HepG2 (cell line): ENCODE results near the gene CPLX1. TPM values are rescaled to one million over a fixed set of nuclear protein-coding genes. Genes with fewer than 3 reads are reported as not detected.

ENCODE experiments used
- ATAC-seq: fragments of 200-7000 bp; cut with Tn5 transposase; 3 replicates; pipeline ENCODE4 v1.9.1; 2020; ENCODE audit warnings: mild to moderate bottlenecking, moderate library complexity
- BruUV-seq: library from RNA; stranded (reverse); fragments of 400-500 nt; replicated peaks from 2 replicates; lab custom pipeline; 2021; lab: Mats Ljungman, UMichigan
- CTCF ChIA-PET: fragments of 300-600 bp; formaldehyde crosslinking; extraction: SDS; loops from one replicate; lab custom pipeline; 2021; ENCODE audit warnings: low total read pairs, inconsistent platforms, low intra/inter-chr PET ratio; lab: Yijun Ruan, JAX
- POLR2A ChIA-PET: fragments of 350-600 bp; sonication (Branson Sonifier 250); formaldehyde crosslinking; loops from one replicate; lab custom pipeline; 2020; ENCODE audit warnings: antibody characterized with exemption, inconsistent platforms; lab: Yijun Ruan, JAX
- DNase-seq: peaks from one replicate; pipeline ENCODE4 v3.0.0-alpha.2; 2015; ENCODE audit warnings: low spot score
- FAIRE-seq: peaks from 3 replicates; lab custom pipeline; 2011; peaks lifted over from hg19 to GRCh38; lab: Jason Lieb, UNC
- H2AFZ ChIP-seq: one replicate; pipeline ENCODE4 v1.6.1; 2011; ENCODE audit warnings: low read length, inconsistent platforms
- H3K27ac ChIP-seq: fragments of 300-600 bp; 3 replicates; pipeline ENCODE4 v1.8.0; 2011; ENCODE audit warnings: mixed run types, mild to moderate bottlenecking, mixed read lengths, low read length, inconsistent platforms; ENCODE audit not compliant: insufficient read depth; ENCODE audit errors: extremely low read length
- H3K27me3 ChIP-seq, 2 experiments: fragments of 200-600 bp in 1 of 2; 2 replicates in 1 of 2; 3 replicates in 1 of 2; pipeline versions ENCODE4 v1.6.0 to v1.8.0; 2011; ENCODE audit warnings: low read length in 2 of 2, mild to moderate bottlenecking in 2 of 2, moderate library complexity in 2 of 2, inconsistent platforms in 1 of 2; ENCODE audit not compliant: insufficient read depth in 2 of 2, control insufficient read depth in 1 of 2
- H3K36me3 ChIP-seq, 2 experiments: fragments of 200-600 bp in 1 of 2; replicated peaks in 1 of 2; 2 replicates in 1 of 2; 3 replicates in 1 of 2; pipeline versions ENCODE4 v1.5.1 to v1.8.0; 2011; ENCODE audit warnings: low read length in 2 of 2, inconsistent platforms in 1 of 2; ENCODE audit not compliant: insufficient read depth in 2 of 2, control insufficient read depth in 1 of 2
- H3K4me1 ChIP-seq: 2 replicates; pipeline ENCODE4 v1.5.1; 2012; ENCODE audit warnings: low read length, inconsistent platforms; ENCODE audit not compliant: insufficient read depth
- H3K4me2 ChIP-seq: 2 replicates; pipeline ENCODE4 v1.6.0; 2011; ENCODE audit warnings: low read depth, low read length, inconsistent platforms
- H3K4me3 ChIP-seq, 3 experiments: fragments of 200-600 bp in 1 of 3; sonication (generic), shearing (Covaris generic) in 1 of 3; replicated peaks in 1 of 3; 2 replicates each; pipeline ENCODE4 v1.5.1; 2011 to 2016; ENCODE audit warnings: low read length in 3 of 3, inconsistent platforms in 2 of 3, low read depth in 2 of 3, mild to moderate bottlenecking in 2 of 3, control low read depth in 1 of 3, mixed read lengths in 1 of 3; ENCODE audit not compliant: insufficient read depth in 1 of 3
- H3K79me2 ChIP-seq: one replicate; pipeline ENCODE4 v1.6.1; 2011; ENCODE audit warnings: low read length, inconsistent platforms; ENCODE audit not compliant: insufficient read depth
- H3K9ac ChIP-seq: 2 replicates; pipeline ENCODE4 v1.6.0; 2011; ENCODE audit warnings: mild to moderate bottlenecking, low read depth, low read length, inconsistent platforms; ENCODE audit not compliant: insufficient read depth
- H3K9me3 ChIP-seq: 2 replicates; pipeline ENCODE4 v1.5.1; 2012; ENCODE audit warnings: mild to moderate bottlenecking, low read length
- H4K20me1 ChIP-seq: 2 replicates; pipeline ENCODE4 v1.6.0; 2011; ENCODE audit warnings: inconsistent platforms, mild to moderate bottlenecking, low read length, moderate library complexity; ENCODE audit not compliant: insufficient read depth
- EP300 ChIP-seq, 3 experiments: sonication (generic) in 1 of 3; formaldehyde crosslinking in 1 of 3; IDR thresholded peaks; 2 replicates each; pipeline versions ENCODE4 v1.5.1 to v1.6.1; 2011 to 2020; ENCODE audit warnings: low read depth in 2 of 3, low read length in 2 of 3, borderline replicate concordance in 1 of 3, improper control_type of control experiment in 1 of 3, mild to moderate bottlenecking in 1 of 3, missing genetic modification reagents in 1 of 3, moderate library complexity in 1 of 3
- PAWR ChIP-seq: sonication (generic); formaldehyde crosslinking; IDR thresholded peaks from 2 replicates; pipeline ENCODE4 v1.4.0; 2020; ENCODE audit warnings: missing genetic modification reagents, mild to moderate bottlenecking, borderline replicate concordance
- TBX2 ChIP-seq: sonication (generic); formaldehyde crosslinking; IDR thresholded peaks from 2 replicates; pipeline ENCODE4 v1.5.0; 2020; ENCODE audit warnings: missing genetic modification reagents, mild to moderate bottlenecking, borderline replicate concordance
- TOE1 ChIP-seq: sonication (generic); formaldehyde crosslinking; IDR thresholded peaks from 2 replicates; pipeline ENCODE4 v1.4.0; 2020; ENCODE audit warnings: mild to moderate bottlenecking, missing genetic modification reagents
- ZBTB38 ChIP-seq: sonication (generic); formaldehyde crosslinking; IDR thresholded peaks from 2 replicates; pipeline ENCODE4 v1.5.1; 2020; ENCODE audit warnings: mild to moderate bottlenecking, missing genetic modification reagents
- ZBTB42 ChIP-seq: sonication (generic); formaldehyde crosslinking; IDR thresholded peaks from 2 replicates; pipeline ENCODE4 v1.5.0; 2020; ENCODE audit warnings: mild to moderate bottlenecking, missing genetic modification reagents
- ZGPAT ChIP-seq: IDR thresholded peaks from 2 replicates; pipeline ENCODE4 v1.6.1; 2016; ENCODE audit warnings: mild to moderate bottlenecking
- ZMYM3 ChIP-seq: sonication (generic); formaldehyde crosslinking; IDR thresholded peaks from 2 replicates; pipeline ENCODE4 v1.5.1; 2020; ENCODE audit warnings: mild to moderate bottlenecking, missing genetic modification reagents
- ZNF609 ChIP-seq: sonication (generic); formaldehyde crosslinking; IDR thresholded peaks from 2 replicates; pipeline ENCODE4 v1.4.0; 2020; ENCODE audit warnings: mild to moderate bottlenecking, missing genetic modification reagents, borderline replicate concordance
- WGBS: methylation state at CpG from one replicate; pipeline ENCODE4 v1.1.6; 2017; ENCODE audit warnings: low lambda C conversion rate; 5-methylcytosine and 5-hydroxymethylcytosine counted together
- in situ Hi-C: cut with HindIII; loops from 2 replicates; pipeline ENCODE4 v1.10.0; 2017; ENCODE audit warnings: low pct_unique_long_range_greater_than_20kb; ENCODE audit not compliant: extremely low pct_ligation_motif_present
- intact Hi-C: fragments of 100-400 bp; cut with micrococcal nuclease; formaldehyde crosslinking; loops from one replicate; pipeline ENCODE4 v1.10.0; 2022; ENCODE audit not compliant: unreplicated experiment
- polyA plus RNA-seq, 8 experiments: library from polyadenylated mRNA; depleted of rRNA in 3 of 8; stranded (reverse) in 7 of 8; unstranded in 1 of 8; fragments of >200 nt; fragmentation: Illumina TruSeq in 4 of 8; extraction: Trizol in 4 of 8; gene quantifications; 2 replicates each; pipeline versions ENCODE4 v1.2.1 to v1.2.3, GENCODE V29; 2011 to 2016; ENCODE audit warnings: low read depth in 4 of 8, missing spikeins in 1 of 8, mixed read lengths in 1 of 8; ENCODE audit not compliant: insufficient read depth in 1 of 8
- total RNA-seq, 5 experiments: library from RNA; depleted of rRNA; stranded (reverse); fragments of >200 nt; fragmentation: Illumina TruSeq; extraction: Trizol; gene quantifications; 2 replicates each; pipeline ENCODE4 v1.2.3, GENCODE V29; 2016; ENCODE audit warnings: low read depth in 1 of 5
- TF ChIP-seq, protein P1 (sequence below): IDR thresholded peaks from 2 replicates; pipeline ENCODE4 v1.6.1; 2016; ENCODE audit warnings: low read depth

CPLX1 gene
- total and polyA plus RNA-seq, 2 of the 13 experiments (the other 11 are each of a cell fraction or from before 2014, with no cell fraction given), result 0.18 TPM

- TSS peak; percentile 21 for BruUV-seq
- no peaks in the 10 kb centered on the region for H3K9me3 ChIP-seq
- intact Hi-C loops, result no loop called here
- ChIA-PET CTCF (no interaction called here), POLR2A (interaction anchor here (0.7 kb wide), 1 partner anchor 81 kb away, joined by 3 read pairs; no protein-coding TSS in a partner anchor)
- H3K27me3 ChIP-seq, result no peaks in the 10 kb centered on the region; a peak in 1 of 5 replicates
- peaks cover 7 to 32% of the 10 kb centered on the region in 2 experiments; a peak in 4 of 5 replicates for H3K36me3 ChIP-seq
- H3K4me3 ChIP-seq, result no peak overlapping the region
- WGBS, result 72% methylated on average over 6 of the region's 6 CpGs
- in situ Hi-C loops, result no loop called here
- peaks cover 72% of the 10 kb centered on the region for H3K79me2 ChIP-seq
- FAIRE-seq (peak; percentile 79), DNase-seq (peak; percentile 74), ATAC-seq (no peak; the same call in 2 of the 3 replicates)
- peaks cover 59% of the 10 kb centered on the region for H3K4me1 ChIP-seq
- peak overlapping the region; percentile 61 for H3K27ac ChIP-seq
- no peak overlapping the region for H3K9ac ChIP-seq
- H3K4me2 ChIP-seq, result peak overlapping the region; percentile 33
- peaks cover 53% of the 10 kb centered on the region for H4K20me1 ChIP-seq
- H2AFZ ChIP-seq, result no peak overlapping the region
- peak; percentile 18; the same call in 1 of the 2 replicates for TF ChIP-seq TBX2 (CRISPR knock-in tag)
- 0 out of 4 replicates have a peak, but pooled peaks of 1 of the 2 experiments have one; percentile 40 for TF ChIP-seq EP300 (IDR thresholded peaks at IDR 0.05; ENCODE audit: low read depth in 2 of 2, low read length in 2 of 2)
- TF ChIP-seq EP300 (CRISPR knock-in tag; IDR thresholded peaks at IDR 0.05; ENCODE audit: borderline replicate concordance), result no peak
- no peak for TF ChIP-seq ZBTB42
- TF ChIP-seq ZNF609 (CRISPR knock-in tag), result no peak
- 0 out of 2 replicates have a peak, but pooled peaks have one; percentile 29 for TF ChIP-seq TOE1 (CRISPR knock-in tag)
- TF ChIP-seq, protein P1, sequence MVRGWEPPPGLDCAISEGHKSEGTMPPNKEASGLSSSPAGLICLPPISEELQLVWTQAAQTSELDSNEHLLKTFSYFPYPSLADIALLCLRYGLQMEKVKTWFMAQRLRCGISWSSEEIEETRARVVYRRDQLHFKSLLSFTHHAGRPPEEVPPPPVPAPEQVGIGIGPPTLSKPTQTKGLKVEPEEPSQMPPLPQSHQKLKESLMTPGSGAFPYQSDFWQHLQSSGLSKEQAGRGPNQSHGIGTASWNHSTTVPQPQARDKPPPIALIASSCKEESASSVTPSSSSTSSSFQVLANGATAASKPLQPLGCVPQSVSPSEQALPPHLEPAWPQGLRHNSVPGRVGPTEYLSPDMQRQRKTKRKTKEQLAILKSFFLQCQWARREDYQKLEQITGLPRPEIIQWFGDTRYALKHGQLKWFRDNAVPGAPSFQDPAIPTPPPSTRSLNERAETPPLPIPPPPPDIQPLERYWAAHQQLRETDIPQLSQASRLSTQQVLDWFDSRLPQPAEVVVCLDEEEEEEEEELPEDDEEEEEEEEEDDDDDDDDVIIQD (CRISPR knock-in tag), result peak; percentile 46; the same call in 1 of the 2 replicates
- peak; percentile 27; the same call in 1 of the 2 replicates for TF ChIP-seq ZGPAT
- no peak for TF ChIP-seq PAWR (CRISPR knock-in tag)
- 0 out of 2 replicates have a peak, but pooled peaks have one; percentile 52 for TF ChIP-seq ZMYM3 (CRISPR knock-in tag)
- no peak for TF ChIP-seq ZBTB38
Observed at GRCh38 chr4:777520-778262, 48.2 kb downstream of the CPLX1 start.
